HFFc6 (cell line): ENCODE data around the gene HMCN1. TPM values are rescaled to one million over a fixed set of nuclear protein-coding genes. Genes with fewer than 3 reads are reported as not detected.

Experiments used
- DNase-seq: peaks from one replicate; pipeline ENCODE4 v3.0.0-alpha.2; 2018
- H3K27ac Mint-ChIP-seq: 2 replicates; pipeline ENCODE4 v1.8.0; 2020; ENCODE audit warnings: mild to moderate bottlenecking, mixed read lengths
- H3K27me3 Mint-ChIP-seq: 2 replicates; pipeline ENCODE4 v1.8.0; 2021; ENCODE audit warnings: mild to moderate bottlenecking, moderate library complexity, mixed read lengths; ENCODE audit not compliant: insufficient read depth
- H3K36me3 Mint-ChIP-seq: 2 replicates; pipeline ENCODE4 v1.8.0; 2021; ENCODE audit warnings: low read depth, mixed read lengths
- H3K4me1 Mint-ChIP-seq: 2 replicates; pipeline ENCODE4 v1.8.0; 2020; ENCODE audit warnings: low read depth, mixed read lengths
- H3K4me3 Mint-ChIP-seq: 2 replicates; pipeline ENCODE4 v1.8.0; 2020; ENCODE audit warnings: mild to moderate bottlenecking, moderate library complexity, mixed read lengths
- H3K9me3 Mint-ChIP-seq: 2 replicates; pipeline ENCODE4 v1.8.0; 2020; ENCODE audit warnings: mild to moderate bottlenecking, mixed read lengths
- CTCF ChIP-seq: fragments of 200-600 bp; sonication (generic); IDR thresholded peaks from 2 replicates; pipeline ENCODE4 v1.5.0; 2021; ENCODE audit warnings: antibody characterized with exemption, mild to moderate bottlenecking
- total RNA-seq, 6 experiments: library from RNA; stranded (reverse); fragmentation: NEBNext Ultra II Directional; extraction: Animal tissue kit (Norgen Biotek cat#: 25700); gene quantifications; 2 replicates in 1 of 6; 3 replicates in 5 of 6; pipeline ENCODE4 v1.2.3, GENCODE V29; 2021

Gene HMCN1
- total RNA-seq, 6 experiments from 2014 or later: 1.2 to 1.8 (median 1.5) TPM

- no peak for DNase-seq
- Mint-ChIP-seq H3K4me3 (no peak overlapping the region), H3K4me1 (peaks cover 3% of the 10 kb centered on the region), H3K27me3 (no peaks in the 10 kb centered on the region), H3K9me3 (no peaks in the 10 kb centered on the region), H3K27ac (no peak overlapping the region), H3K36me3 (no peaks in the 10 kb centered on the region)
- peak; percentile 48 for TF ChIP-seq CTCF
Measured at GRCh38 chr1:185821612-185822385, 87.6 kb downstream of the HMCN1 start.

GRCh38 chr1:185823467-185823866, 89.3 kb downstream of the HMCN1 start:
- no peaks in the 10 kb centered on the region for H3K27me3 Mint-ChIP-seq
- no peaks in the 10 kb centered on the region for H3K4me1 Mint-ChIP-seq
- DNase-seq: no peak
- H3K36me3 Mint-ChIP-seq: no peaks in the 10 kb centered on the region
- no peak for TF ChIP-seq CTCF
- no peak overlapping the region for H3K27ac Mint-ChIP-seq
- H3K9me3 Mint-ChIP-seq: no peaks in the 10 kb centered on the region
- no peak overlapping the region for H3K4me3 Mint-ChIP-seq

GRCh38 chr1:185824106-185824505, 89.9 kb downstream of the HMCN1 start:
- no peaks in the 10 kb centered on the region for H3K27me3 Mint-ChIP-seq
- H3K4me1 Mint-ChIP-seq: no peaks in the 10 kb centered on the region
- H3K36me3 Mint-ChIP-seq: no peaks in the 10 kb centered on the region
- no peaks in the 10 kb centered on the region for H3K9me3 Mint-ChIP-seq
- TF ChIP-seq CTCF: no peak
- DNase-seq: no peak
- H3K27ac Mint-ChIP-seq: no peak overlapping the region
- no peak overlapping the region for H3K4me3 Mint-ChIP-seq

GRCh38 chr1:185825556-185825955, 91.4 kb downstream of the HMCN1 start:
- no peaks in the 10 kb centered on the region for H3K4me1 Mint-ChIP-seq
- no peak overlapping the region for H3K27ac Mint-ChIP-seq
- H3K9me3 Mint-ChIP-seq: no peaks in the 10 kb centered on the region
- no peak overlapping the region for H3K4me3 Mint-ChIP-seq
- DNase-seq: no peak
- H3K36me3 Mint-ChIP-seq: no peaks in the 10 kb centered on the region
- TF ChIP-seq CTCF: no peak
- H3K27me3 Mint-ChIP-seq: no peaks in the 10 kb centered on the region

- no peak overlapping the region for H3K4me3 Mint-ChIP-seq
- H3K4me1 Mint-ChIP-seq: peaks cover 11% of the 10 kb centered on the region
- H3K9me3 Mint-ChIP-seq: no peaks in the 10 kb centered on the region
- H3K27me3 Mint-ChIP-seq: peaks cover 1% of the 10 kb centered on the region; the same call in 1 of the 2 replicates
- no peaks in the 10 kb centered on the region for H3K36me3 Mint-ChIP-seq
- no peak for TF ChIP-seq CTCF
- no peak overlapping the region for H3K27ac Mint-ChIP-seq
- DNase-seq: no peak
Measured at GRCh38 chr1:185834371-185834905, 100.2 kb downstream of the HMCN1 start.
